Type B pancreatic cell (in vitro differentiated cells): Measurements from ENCODE around the gene RACK1. TPM values are rescaled to one million over a fixed set of nuclear protein-coding genes. Genes with fewer than 3 reads are reported as not detected.

Experiments used
- DNase-seq: peaks from one replicate; pipeline ENCODE4 v3.0.0; 2021; ENCODE audit warnings: mixed read lengths; ENCODE audit not compliant: unreplicated experiment; ENCODE audit errors: extremely low spot score
- H3K27ac Mint-ChIP-seq: 2 replicates; pipeline ENCODE4 v1.8.0; 2021; ENCODE audit warnings: mild to moderate bottlenecking, mixed read lengths
- H3K27me3 Mint-ChIP-seq: 2 replicates; pipeline ENCODE4 v1.8.0; 2021; ENCODE audit warnings: mixed read lengths
- H3K36me3 Mint-ChIP-seq: 2 replicates; pipeline ENCODE4 v1.8.0; 2021; ENCODE audit warnings: mixed read lengths
- H3K4me1 Mint-ChIP-seq: one replicate; pipeline ENCODE4 v1.8.0; 2021; ENCODE audit warnings: mixed read lengths; ENCODE audit not compliant: unreplicated experiment
- H3K4me3 Mint-ChIP-seq: 2 replicates; pipeline ENCODE4 v1.8.0; 2021; ENCODE audit warnings: mild to moderate bottlenecking, mixed read lengths
- H3K9me3 Mint-ChIP-seq: 2 replicates; pipeline ENCODE4 v1.8.0; 2021; ENCODE audit warnings: mixed read lengths
- CTCF ChIP-seq: fragments of 200-600 bp; sonication (generic); conservative IDR thresholded peaks from 2 replicates; pipeline ENCODE4 v1.5.0; 2021; ENCODE audit warnings: antibody characterized with exemption, mild to moderate bottlenecking
- total RNA-seq: library from RNA; stranded (reverse); gene quantifications from 2 replicates; pipeline ENCODE4 v1.2.1, GENCODE V29; 2021; ENCODE audit warnings: low replicate concordance

The RACK1 gene
- total RNA-seq, 1 donor from 2014 or later = 2,055 TPM

- peak overlapping the region; percentile 70 for H3K4me3 Mint-ChIP-seq
Observed at GRCh38 chr5:181265092-181265671, 21.5 kb upstream of the RACK1 start.

GRCh38 chr5:181263633-181264032 lies 19.9 kb upstream of the RACK1 start:
- TF ChIP-seq CTCF = no peak

More at GRCh38 chr5:181265092-181265671, 21.5 kb upstream of the RACK1 start:
- TF ChIP-seq CTCF = no peak
- H3K27ac Mint-ChIP-seq = no peak overlapping the region
- H3K9me3 Mint-ChIP-seq = no peaks in the 10 kb centered on the region
- H3K27me3 Mint-ChIP-seq = no peaks in the 10 kb centered on the region
- DNase-seq = no peak
- peaks cover 6% of the 10 kb centered on the region for H3K36me3 Mint-ChIP-seq
- H3K4me1 Mint-ChIP-seq = peaks cover 26% of the 10 kb centered on the region

GRCh38 chr5:181261320-181262049 lies 17.8 kb upstream of the RACK1 start:
- peak overlapping the region; percentile 100 for H3K4me3 Mint-ChIP-seq
- no peak for TF ChIP-seq CTCF
- H3K36me3 Mint-ChIP-seq = peaks cover 11% of the 10 kb centered on the region
- H3K27me3 Mint-ChIP-seq = no peaks in the 10 kb centered on the region
- H3K4me1 Mint-ChIP-seq = peaks cover 37% of the 10 kb centered on the region
- no peaks in the 10 kb centered on the region for H3K9me3 Mint-ChIP-seq
- H3K27ac Mint-ChIP-seq = peak overlapping the region; percentile 87
- peak; percentile 77 for DNase-seq

More at GRCh38 chr5:181263633-181264032, 19.9 kb upstream of the RACK1 start:
- H3K4me3 Mint-ChIP-seq = peak overlapping the region; percentile 49
- no peaks in the 10 kb centered on the region for H3K9me3 Mint-ChIP-seq
- peak overlapping the region; percentile 35 for H3K27ac Mint-ChIP-seq
- DNase-seq = no peak
- peaks cover 6% of the 10 kb centered on the region for H3K36me3 Mint-ChIP-seq
- H3K27me3 Mint-ChIP-seq = no peaks in the 10 kb centered on the region
- H3K4me1 Mint-ChIP-seq = peaks cover 38% of the 10 kb centered on the region

- Mint-ChIP-seq H3K27ac (peak within 1 kb of the TSS; percentile 87), H3K9me3 (no peaks in the 10 kb centered on the region), H3K27me3 (no peaks in the 10 kb centered on the region), H3K4me1 (peaks cover 33% of the 10 kb centered on the region), H3K36me3 (peaks cover 12% of the 10 kb centered on the region), H3K4me3 (peak within 1 kb of the TSS; percentile 100)
- DNase-seq = peak; percentile 89
- TF ChIP-seq CTCF = no peak
Observed at GRCh38 chr5:181260720-181261319, 17.1 kb upstream of the RACK1 start, which contains the start of gene TRIM52. TRIM52 (minus strand) TSS chr5:181261143; CDS start chr5:181260813, 330 bp downstream.

GRCh38 chr5:181259974-181260719 lies 16.4 kb upstream of the RACK1 start:
- Mint-ChIP-seq H3K27me3 (no peaks in the 10 kb centered on the region), H3K27ac (peak overlapping the region; percentile 87), H3K36me3 (peaks cover 18% of the 10 kb centered on the region), H3K4me3 (peak overlapping the region; percentile 100), H3K9me3 (no peaks in the 10 kb centered on the region), H3K4me1 (peaks cover 37% of the 10 kb centered on the region)
- no peak for TF ChIP-seq CTCF
- peak; percentile 18 for DNase-seq
